Gastrocnemius medialis (tissue), 4 donors: ENCODE measurements around the gene PPP1R3E. TPM values are rescaled to one million over a fixed set of nuclear protein-coding genes. Genes with fewer than 3 reads are reported as not detected.

ENCODE experiments used
- ATAC-seq, 2 donors: fragments of 150-250 bp; one replicate each; pipeline ENCODE4 v1.9.1; 2016
- DNase-seq, 2 donors: peaks; one replicate each; pipeline ENCODE4 v3.0.0-alpha.2; 2019
- H3K27ac ChIP-seq, 4 donors: fragments of 200-600 bp; sonication (generic); 1 replicate in 1 of 4; 2 replicates in 3 of 4; pipeline ENCODE4 v1.5.1; 2016 to 2018; ENCODE audit warnings: mild to moderate bottlenecking in 2 of 4, moderate library complexity in 1 of 4
- H3K27me3 ChIP-seq, 3 donors: fragments of 200-600 bp; sonication (generic) in 2 of 3; 1 replicate in 1 of 3; 2 replicates in 2 of 3; pipeline versions ENCODE4 v1.5.1 to v1.6.0; 2016 to 2019; ENCODE audit warnings: mild to moderate bottlenecking in 1 of 3, moderate library complexity in 1 of 3
- H3K36me3 ChIP-seq, 2 donors: fragments of 200-600 bp; sonication (generic) in 1 of 2; one replicate each; pipeline ENCODE4 v1.5.1; 2017 to 2018
- H3K4me1 ChIP-seq, 2 donors: fragments of 200-600 bp; sonication (generic) in 1 of 2; one replicate each; pipeline ENCODE4 v1.5.1; 2016 to 2017; ENCODE audit warnings: mild to moderate bottlenecking in 2 of 2
- H3K4me3 ChIP-seq, 4 donors: fragments of 200-600 bp; sonication (generic) in 3 of 4; 1 replicate in 1 of 4; 2 replicates in 3 of 4; pipeline ENCODE4 v1.5.1; 2016 to 2019; ENCODE audit warnings: mild to moderate bottlenecking in 2 of 4
- H3K9me3 ChIP-seq, 3 donors: fragments of 200-600 bp; sonication (generic) in 2 of 3; 1 replicate in 1 of 3; 2 replicates in 2 of 3; pipeline ENCODE4 v1.5.1; 2016 to 2019
- POLR2A ChIP-seq, 2 donors: fragments of 450-650 bp; IDR thresholded peaks; one replicate each; pipeline ENCODE4 v1.6.1; 2017; ENCODE audit warnings: antibody characterized with exemption in 2 of 2, mild to moderate bottlenecking in 2 of 2, moderate library complexity in 2 of 2
- in situ Hi-C, 4 donors: fragments of 200-750 bp; cut with MboI; loops; one replicate each; pipeline versions ENCODE4 v1.15.0 to v1.8.0; 2017; ENCODE audit warnings: low sequenced_read_pairs in 4 of 4
- intact Hi-C: fragments of 100-400 bp; cut with DNase I; formaldehyde crosslinking; loops from one replicate; pipeline ENCODE4 v1.15.1; 2023; ENCODE audit warnings: low total_unique reads
- total RNA-seq, 4 donors: library from RNA; depleted of rRNA; stranded (reverse); fragments of >200 nt; gene quantifications; one replicate each; pipeline versions ENCODE4 v1.1.0 to v1.2.3, GENCODE V29; 2016
- TF ChIP-seq, protein P1 (sequence below), 5 experiments: fragments of 450-650 bp in 3 of 5; fragments of 200-600 bp in 2 of 5; sonication (generic) in 2 of 5; IDR thresholded peaks in 4 of 5; conservative IDR thresholded peaks in 1 of 5; 1 replicate in 4 of 5; 2 replicates in 1 of 5; pipeline ENCODE4 v1.5.1; 2016 to 2019; ENCODE audit warnings: antibody characterized with exemption in 5 of 5, mild to moderate bottlenecking in 3 of 5, moderate library complexity in 3 of 5

The PPP1R3E gene
- total RNA-seq, 4 donors from 2014 or later, result 5.9 to 7.9 (median 6.7) TPM

DNA sequence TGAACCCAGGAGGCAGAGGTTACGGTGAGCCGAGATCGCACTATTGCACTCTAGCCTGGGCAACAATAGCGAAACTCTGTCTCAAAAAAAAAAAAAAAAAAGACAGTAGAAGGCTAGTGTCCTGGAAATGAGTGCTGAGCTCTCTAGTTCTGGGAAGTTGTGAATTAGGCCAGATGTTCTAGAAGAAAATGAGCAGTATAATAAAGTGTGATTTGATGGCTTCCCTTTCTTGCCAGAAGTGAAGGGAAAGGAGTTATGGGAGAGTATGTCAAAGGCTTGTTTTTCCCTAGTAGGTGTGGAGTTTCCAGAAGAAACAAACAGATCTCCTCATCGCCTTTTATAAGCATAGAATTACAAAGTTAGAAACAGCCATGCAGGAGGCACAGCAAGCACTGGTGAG, 44.4 kb downstream of the PPP1R3E start:
- DNase-seq, result no peak

DNA sequence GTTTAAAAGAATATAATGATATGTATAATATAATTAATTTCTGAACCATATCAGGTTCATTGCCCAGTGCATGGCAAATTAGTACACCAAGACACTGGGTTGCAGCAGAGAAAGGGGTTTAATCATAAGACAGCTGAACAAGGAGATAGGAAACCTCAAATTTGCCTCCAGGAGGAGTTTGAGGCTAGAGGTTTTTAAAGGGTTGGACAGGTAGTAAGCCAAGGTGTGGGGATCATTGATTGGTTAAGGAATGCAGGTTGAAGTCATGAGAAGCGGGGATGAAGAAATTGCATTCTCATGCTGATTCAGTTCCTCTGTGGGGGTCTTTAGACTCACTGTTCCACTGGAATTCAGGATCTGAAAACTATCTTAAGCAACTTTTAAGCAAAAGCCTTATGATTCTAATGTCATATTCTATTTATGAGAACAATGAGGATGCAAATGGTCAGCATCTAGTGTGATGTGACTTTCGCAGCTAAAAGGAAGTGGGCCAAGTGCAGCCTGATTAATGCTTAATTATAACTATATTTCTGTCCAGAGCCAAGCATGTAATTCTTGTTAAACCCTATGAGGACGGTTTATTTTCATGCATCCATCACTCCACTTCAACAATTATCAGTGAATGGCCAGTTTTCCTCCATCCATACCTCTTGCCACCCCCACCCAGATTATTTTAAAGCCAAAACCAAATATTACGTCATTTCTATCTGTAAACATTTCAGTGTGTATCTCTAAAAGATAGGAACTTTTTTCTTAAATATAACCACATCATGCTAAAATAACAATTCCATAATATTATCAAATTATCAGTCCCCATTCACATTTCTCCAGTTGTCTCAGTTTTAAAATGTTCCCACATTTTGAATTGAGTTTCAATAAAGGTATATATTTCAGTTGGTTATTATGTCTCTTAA, 50.0 kb downstream of the PPP1R3E start:
- no peak for TF ChIP-seq POLR2A (IDR thresholded peaks at IDR 0.05)
- TF ChIP-seq, protein P1, sequence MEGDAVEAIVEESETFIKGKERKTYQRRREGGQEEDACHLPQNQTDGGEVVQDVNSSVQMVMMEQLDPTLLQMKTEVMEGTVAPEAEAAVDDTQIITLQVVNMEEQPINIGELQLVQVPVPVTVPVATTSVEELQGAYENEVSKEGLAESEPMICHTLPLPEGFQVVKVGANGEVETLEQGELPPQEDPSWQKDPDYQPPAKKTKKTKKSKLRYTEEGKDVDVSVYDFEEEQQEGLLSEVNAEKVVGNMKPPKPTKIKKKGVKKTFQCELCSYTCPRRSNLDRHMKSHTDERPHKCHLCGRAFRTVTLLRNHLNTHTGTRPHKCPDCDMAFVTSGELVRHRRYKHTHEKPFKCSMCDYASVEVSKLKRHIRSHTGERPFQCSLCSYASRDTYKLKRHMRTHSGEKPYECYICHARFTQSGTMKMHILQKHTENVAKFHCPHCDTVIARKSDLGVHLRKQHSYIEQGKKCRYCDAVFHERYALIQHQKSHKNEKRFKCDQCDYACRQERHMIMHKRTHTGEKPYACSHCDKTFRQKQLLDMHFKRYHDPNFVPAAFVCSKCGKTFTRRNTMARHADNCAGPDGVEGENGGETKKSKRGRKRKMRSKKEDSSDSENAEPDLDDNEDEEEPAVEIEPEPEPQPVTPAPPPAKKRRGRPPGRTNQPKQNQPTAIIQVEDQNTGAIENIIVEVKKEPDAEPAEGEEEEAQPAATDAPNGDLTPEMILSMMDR (IDR thresholded peaks at IDR 0.05 in 4 of 5, conservative IDR thresholded peaks at IDR 0.05 in 1 of 5), result no peak
- Histone ChIP-seq H3K4me1 (no peaks in the 10 kb centered on the region), H3K27ac (no peak overlapping the region), H3K27me3 (no peaks in the 10 kb centered on the region), H3K4me3 (no peak overlapping the region), H3K36me3 (no peaks in the 10 kb centered on the region), H3K9me3 (no peaks in the 10 kb centered on the region)
- intact Hi-C loops, result no loop called here
- no peak for ATAC-seq
- DNase-seq, result no peak
- in situ Hi-C loops, result no loop called here

More for the DNA sequence above, 44.4 kb downstream of the PPP1R3E start:
- in situ Hi-C loops, result no loop called here
- intact Hi-C loops, result no loop called here
- H3K36me3 ChIP-seq, result no peaks in the 10 kb centered on the region
- H3K27me3 ChIP-seq, result peaks cover 3 to 5% (median 5%) of the 10 kb centered on the region in 3 donors
- H3K27ac ChIP-seq, result no peak overlapping the region
- no peak for TF ChIP-seq POLR2A (IDR thresholded peaks at IDR 0.05)
- TF ChIP-seq, protein P1 (IDR thresholded peaks at IDR 0.05 in 4 of 5, conservative IDR thresholded peaks at IDR 0.05 in 1 of 5), result no peak
- H3K9me3 ChIP-seq, result no peaks in the 10 kb centered on the region
- no peak overlapping the region for H3K4me3 ChIP-seq
- no peak for ATAC-seq
- H3K4me1 ChIP-seq, result no peaks in the 10 kb centered on the region

DNA sequence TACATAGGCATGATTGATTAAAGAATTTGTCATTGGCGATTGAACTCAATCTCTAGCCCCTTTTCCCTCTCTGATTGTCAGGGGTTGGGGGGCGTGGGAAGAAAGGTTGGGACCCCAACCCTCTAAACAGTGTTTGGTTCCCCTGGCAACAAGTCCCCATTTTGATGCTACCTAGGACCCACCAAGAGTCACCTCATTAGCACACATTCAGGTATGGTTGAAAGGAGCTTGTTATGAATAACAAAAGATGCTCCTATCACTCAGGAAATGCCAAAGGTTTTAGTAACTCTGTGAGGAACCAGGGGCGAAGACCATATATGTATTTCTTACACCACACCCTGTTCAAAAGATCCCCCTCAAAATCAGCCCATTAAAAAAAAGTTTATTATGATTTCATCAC, 50.7 kb downstream of the PPP1R3E start:
- DNase-seq, result no peak

DNA sequence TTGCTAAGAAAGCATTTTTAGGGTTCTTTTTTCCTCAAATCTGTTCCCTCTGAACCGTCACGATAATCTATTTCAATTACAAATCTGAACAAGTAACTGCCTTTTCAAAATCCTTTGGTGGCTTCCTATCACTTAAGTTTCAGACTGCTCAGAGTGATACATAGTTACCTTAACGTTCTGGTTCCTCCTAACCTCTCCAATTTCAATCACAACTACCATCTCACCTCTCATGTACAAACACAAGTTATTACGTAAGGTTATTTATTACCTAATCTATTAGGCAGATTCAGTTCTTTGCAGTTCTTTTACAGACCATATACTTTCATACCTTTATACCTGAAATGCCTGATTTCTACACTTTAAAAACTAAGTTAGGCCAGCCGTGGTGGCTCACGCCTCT, 52.8 kb downstream of the PPP1R3E start:
- H3K4me3 ChIP-seq, result no peak overlapping the region
- TF ChIP-seq, protein P1 (IDR thresholded peaks at IDR 0.05 in 4 of 5, conservative IDR thresholded peaks at IDR 0.05 in 1 of 5), result no peak
- TF ChIP-seq POLR2A (IDR thresholded peaks at IDR 0.05), result no peak
- H3K27ac ChIP-seq, result no peak overlapping the region
- no peaks in the 10 kb centered on the region for H3K4me1 ChIP-seq
- intact Hi-C loops, result no loop called here
- H3K9me3 ChIP-seq, result no peaks in the 10 kb centered on the region
- DNase-seq (no peak), ATAC-seq (no peak)
- H3K36me3 ChIP-seq, result no peaks in the 10 kb centered on the region
- H3K27me3 ChIP-seq, result no peaks in the 10 kb centered on the region
- in situ Hi-C loops, result no loop called here

More for the DNA sequence above, 50.7 kb downstream of the PPP1R3E start:
- no peaks in the 10 kb centered on the region for H3K36me3 ChIP-seq
- intact Hi-C loops (no loop called here), in situ Hi-C loops (no loop called here)
- no peak for ATAC-seq
- H3K4me1 ChIP-seq, result no peaks in the 10 kb centered on the region
- TF ChIP-seq, protein P1 (IDR thresholded peaks at IDR 0.05 in 4 of 5, conservative IDR thresholded peaks at IDR 0.05 in 1 of 5), result no peak
- TF ChIP-seq POLR2A (IDR thresholded peaks at IDR 0.05), result no peak
- H3K4me3 ChIP-seq, result no peak overlapping the region
- no peak overlapping the region for H3K27ac ChIP-seq
- no peaks in the 10 kb centered on the region for H3K9me3 ChIP-seq
- H3K27me3 ChIP-seq, result no peaks in the 10 kb centered on the region
